ENCODE results near the gene WDR62. TPM values are rescaled to one million over a fixed set of nuclear protein-coding genes. Genes with fewer than 3 reads are reported as not detected.
A peak's percentile ranks its signal among the peaks of the same experiment; 100 is the strongest.

Gene WDR62
- total and polyA plus RNA-seq, 10 of the 15 experiments (the other 5 are each of a cell fraction or from before 2014, with no cell fraction given), result 0.08 to 20.6 (median 10.9) TPM

DNA sequence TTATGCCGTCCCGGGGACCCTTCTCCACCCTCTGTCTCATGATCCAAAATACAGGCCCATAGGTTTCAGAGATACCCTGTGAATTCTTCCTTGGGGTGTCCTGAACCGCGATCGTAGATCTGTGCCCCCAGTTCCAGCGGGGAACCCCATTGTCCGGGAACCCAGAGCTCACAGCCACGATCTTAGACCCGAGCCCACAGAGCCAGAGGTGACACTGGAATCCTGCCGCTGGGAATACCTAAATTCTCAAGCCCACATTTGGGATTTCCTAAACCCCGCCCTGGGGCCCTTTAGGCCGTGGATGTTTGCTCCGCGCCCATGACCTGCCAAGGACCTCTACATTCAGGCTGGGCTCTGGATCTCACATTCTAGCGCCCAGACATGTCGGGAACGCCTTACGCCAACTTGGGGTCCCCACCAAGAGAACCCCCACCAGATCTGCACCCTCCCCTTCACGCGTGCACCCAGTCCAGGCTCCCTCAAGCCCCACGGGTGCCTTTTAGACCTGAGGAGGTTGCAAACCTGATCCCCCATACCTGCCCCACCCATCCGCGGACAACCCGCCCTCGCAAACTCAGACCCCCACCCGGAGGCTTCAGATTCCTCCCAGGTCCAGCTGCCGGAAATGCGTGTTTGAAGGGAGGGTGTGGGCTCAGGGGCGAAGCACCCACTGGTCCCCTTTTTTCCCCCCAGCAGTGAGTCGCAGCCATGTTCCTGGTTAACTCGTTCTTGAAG is 85.8 kb downstream of the WDR62 start:
- Histone ChIP-seq H3K27ac (ENCODE audit: control insufficient read depth, insufficient read depth) (peak overlapping the region; percentile 98), H3K9ac (ENCODE audit: control insufficient read depth, insufficient read depth, low read length) (peak overlapping the region; percentile 97), H4K20me1 (ENCODE audit: control insufficient read depth, insufficient read depth) (peaks cover 6% of the 10 kb centered on the region), H3K36me3 (ENCODE audit: control insufficient read depth in 2 of 2, insufficient read depth in 2 of 2, low read length in 1 of 2) (peaks cover 4 to 7% of the 10 kb centered on the region in 2 experiments; a peak in 3 of 4 replicates), H2AFZ (ENCODE audit: control insufficient read depth, low read depth, low read length) (peak overlapping the region; percentile 68), H3K79me2 (ENCODE audit: control insufficient read depth, insufficient read depth, low read length) (peaks cover 16% of the 10 kb centered on the region), H3K4me1 (ENCODE audit: control insufficient read depth, insufficient read depth, low read length) (peaks cover 10% of the 10 kb centered on the region; the same call in 1 of the 2 replicates), H3K4me2 (ENCODE audit: control insufficient read depth, insufficient read depth) (peak overlapping the region; percentile 82), H3K4me3 (peak overlapping the region; percentile 96), H3K27me3 (replicated peaks in 1 of 2; ENCODE audit: control insufficient read depth in 2 of 2, insufficient read depth in 2 of 2, low read length in 1 of 2) (no peaks in the 10 kb centered on the region), H3K9me3 (replicated peaks; ENCODE audit: control insufficient read depth, insufficient read depth, low read length) (no peaks in the 10 kb centered on the region)
- CTCF ChIA-PET, result interaction anchor here (1.1 to 6.3 kb wide), 2 partner anchors 12 to 78 kb away, joined by 3 to 37 read pairs; no protein-coding TSS in a partner anchor
- ATAC-seq (peak; percentile 51), DNase-seq (ENCODE audit: low read depth, low spot score) (no peak), FAIRE-seq (no peak)
- intact Hi-C loops (cut with micrococcal nuclease; ENCODE audit: unreplicated experiment) (no loop called here), in situ Hi-C loops (cut with MboI) (no loop called here)
- RAD21 ChIA-PET (ENCODE audit: unreplicated experiment), result interaction anchor here (2.0 kb wide), 1 partner anchor 12 kb away, joined by 9 read pairs; no protein-coding TSS in a partner anchor
- under 1% methylated on average over 29 of the region's 31 CpGs for WGBS (ENCODE audit: insufficient coverage, insufficient replicate concordance, low lambda C conversion rate, missing lambda C conversion rate)
- TF ChIP-seq BACH1 (IDR thresholded peaks at IDR 0.05; ENCODE audit: borderline replicate concordance) (no peak), YY1 (IDR thresholded peaks at IDR 0.05; ENCODE audit: low read depth, low read length) (no peak; the same call in 1 of the 2 replicates), TBL1XR1 (IDR thresholded peaks at IDR 0.05; ENCODE audit: low read depth, low read length) (no peak), E4F1 (IDR thresholded peaks at IDR 0.05; ENCODE audit: borderline replicate concordance, partially characterized antibody) (no peak), NR2F1 (conservative IDR thresholded peaks at IDR 0.05) (no peak), ELK1 (IDR thresholded peaks at IDR 0.05; ENCODE audit: low read depth, low read length) (no peak), DPF2 (IDR thresholded peaks at IDR 0.05) (no peak), POLR2A (IDR thresholded peaks at IDR 0.05; ENCODE audit: low read depth, low read length) (peak; percentile 80), TCF12 (IDR thresholded peaks at IDR 0.05; ENCODE audit: low read depth, low read length) (0 out of 2 replicates have a peak, but pooled peaks have one; percentile 17), ZNF384 (IDR thresholded peaks at IDR 0.05; ENCODE audit: borderline replicate concordance, low read depth, low read length) (no peak), FOXK2 (IDR thresholded peaks at IDR 0.05) (no peak)
- TSS peak; percentile 79 for BruUV-seq (replicated peaks)
- POLR2A ChIA-PET, result interaction anchor here (0.5 to 2.0 kb wide), 8 partner anchors 12 to 1143 kb away, joined by 3 to 12 read pairs (median 4); partner anchors contain the start of genes POLR2I and TBCB
- SMC1A ChIA-PET (ENCODE audit: uncharacterized antibody, unreplicated experiment), result no interaction called here
